ENCODE results near the gene C4A. TPM values are rescaled to one million over a fixed set of nuclear protein-coding genes. Genes with fewer than 3 reads are reported as not detected.
A peak's percentile ranks its signal among the peaks of the same experiment; 100 is the strongest.

Gene C4A
- polyA plus RNA-seq, 1 experiment, result 7.5 TPM

DNA sequence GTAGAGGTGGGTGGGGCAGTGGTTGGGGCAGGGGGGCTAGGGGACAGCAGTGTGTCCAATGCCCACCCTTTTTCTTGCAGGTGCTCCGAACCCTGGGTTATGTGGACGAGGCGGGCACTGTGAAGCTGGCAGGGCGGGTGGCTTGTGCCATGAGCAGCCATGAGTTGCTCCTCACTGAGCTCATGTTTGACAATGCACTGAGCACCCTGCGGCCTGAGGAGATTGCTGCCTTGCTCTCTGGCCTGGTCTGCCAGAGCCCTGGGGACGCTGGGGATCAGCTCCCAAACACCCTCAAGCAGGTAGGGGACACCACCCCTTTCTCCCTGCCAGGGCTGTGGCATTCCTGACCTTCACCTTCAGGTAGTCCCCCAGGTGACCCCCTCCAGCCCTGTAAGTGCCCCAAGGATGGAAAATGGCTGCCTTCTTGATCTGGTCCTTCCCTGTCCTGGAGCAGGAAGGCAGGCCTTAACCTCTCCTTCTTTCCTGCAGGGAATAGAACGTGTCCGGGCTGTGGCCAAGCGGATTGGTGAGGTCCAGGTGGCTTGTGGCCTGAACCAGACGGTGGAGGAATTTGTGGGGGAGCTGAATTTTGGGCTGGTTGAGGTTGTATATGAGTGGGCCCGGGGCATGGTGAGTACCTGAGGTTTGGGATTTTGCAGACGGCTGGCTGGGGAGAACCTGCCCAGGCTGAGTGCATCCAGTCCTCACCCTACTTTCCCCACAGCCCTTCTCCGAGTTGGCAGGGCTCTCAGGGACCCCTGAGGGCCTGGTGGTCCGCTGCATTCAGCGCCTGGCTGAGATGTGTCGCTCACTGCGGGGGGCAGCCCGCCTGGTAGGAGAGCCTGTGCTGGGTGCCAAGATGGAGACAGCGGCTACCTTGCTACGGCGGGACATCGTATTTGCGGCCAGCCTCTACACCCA, 12.8 kb upstream of the C4A start:
- POLR2A ChIA-PET, result interaction anchor here (1.5 kb wide), 1 partner anchor 9 kb away, joined by 5 read pairs; the partner anchor contains the start of gene SKIC2
- Histone ChIP-seq H3K4me3 (ENCODE audit: low read depth, low read length) (no peak overlapping the region), H3K9me3 (ENCODE audit: control insufficient read depth, insufficient read depth, low read length) (no peaks in the 10 kb centered on the region; the same call in 1 of the 2 replicates), H3K27me3 (ENCODE audit: control insufficient read depth, insufficient read depth, low read length) (no peaks in the 10 kb centered on the region), H3K27ac (ENCODE audit: low read depth, low read length) (peak overlapping the region; percentile 11)
- TF ChIP-seq, protein P1, sequence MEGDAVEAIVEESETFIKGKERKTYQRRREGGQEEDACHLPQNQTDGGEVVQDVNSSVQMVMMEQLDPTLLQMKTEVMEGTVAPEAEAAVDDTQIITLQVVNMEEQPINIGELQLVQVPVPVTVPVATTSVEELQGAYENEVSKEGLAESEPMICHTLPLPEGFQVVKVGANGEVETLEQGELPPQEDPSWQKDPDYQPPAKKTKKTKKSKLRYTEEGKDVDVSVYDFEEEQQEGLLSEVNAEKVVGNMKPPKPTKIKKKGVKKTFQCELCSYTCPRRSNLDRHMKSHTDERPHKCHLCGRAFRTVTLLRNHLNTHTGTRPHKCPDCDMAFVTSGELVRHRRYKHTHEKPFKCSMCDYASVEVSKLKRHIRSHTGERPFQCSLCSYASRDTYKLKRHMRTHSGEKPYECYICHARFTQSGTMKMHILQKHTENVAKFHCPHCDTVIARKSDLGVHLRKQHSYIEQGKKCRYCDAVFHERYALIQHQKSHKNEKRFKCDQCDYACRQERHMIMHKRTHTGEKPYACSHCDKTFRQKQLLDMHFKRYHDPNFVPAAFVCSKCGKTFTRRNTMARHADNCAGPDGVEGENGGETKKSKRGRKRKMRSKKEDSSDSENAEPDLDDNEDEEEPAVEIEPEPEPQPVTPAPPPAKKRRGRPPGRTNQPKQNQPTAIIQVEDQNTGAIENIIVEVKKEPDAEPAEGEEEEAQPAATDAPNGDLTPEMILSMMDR (IDR thresholded peaks at IDR 0.05; ENCODE audit: low read depth, low read length), result no peak
- CTCF ChIA-PET, result no interaction called here
- no peak for DNase-seq (ENCODE audit: low read depth, low spot score)

DNA sequence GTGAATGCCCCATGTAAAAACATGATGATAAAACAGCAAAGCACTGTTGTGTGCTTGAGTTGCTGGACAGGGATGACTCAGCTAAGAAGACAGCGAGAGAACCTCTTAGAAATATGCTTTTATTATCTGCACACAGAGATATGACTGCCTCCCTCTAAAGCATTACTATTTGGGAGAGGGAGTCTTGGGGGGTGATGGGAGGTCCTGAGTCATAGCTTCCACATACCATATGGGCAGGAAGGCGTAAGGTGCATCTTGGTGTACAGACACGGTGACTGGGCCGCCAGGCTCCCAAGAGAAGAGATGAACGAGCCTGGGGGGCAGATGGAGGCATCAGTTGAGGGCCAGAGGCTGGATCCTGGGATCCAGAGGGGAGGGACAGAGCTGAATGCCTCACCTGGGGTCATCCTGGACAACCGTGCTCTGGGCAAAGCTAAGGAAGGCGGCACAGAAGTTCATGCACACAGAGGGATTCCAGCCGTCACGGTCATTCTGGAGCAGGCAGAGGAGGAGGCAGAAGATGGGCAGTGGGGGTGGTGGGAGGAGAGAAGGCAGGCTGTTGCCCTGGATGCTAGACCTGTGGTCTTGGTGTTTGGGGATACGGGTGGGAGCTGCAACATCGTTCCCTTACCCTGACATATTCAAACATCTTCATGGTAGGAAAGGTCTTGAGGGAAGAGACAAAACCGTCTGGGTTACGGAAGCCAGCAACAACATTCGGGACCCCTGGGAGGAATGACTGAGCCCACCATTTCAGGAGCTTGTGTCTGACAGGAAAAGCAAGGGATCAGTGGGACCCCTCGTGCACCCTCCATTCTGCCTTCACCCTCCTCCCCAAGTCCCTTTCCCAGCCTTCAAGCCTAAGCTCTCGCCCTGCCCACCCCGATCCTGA, 11.9 kb upstream of the C4A start:
- TF ChIP-seq, protein P1 (IDR thresholded peaks at IDR 0.05; ENCODE audit: low read depth, low read length), result no peak
- peak overlapping the region; percentile 96; the same call in 1 of the 2 replicates for H3K4me3 ChIP-seq (ENCODE audit: low read depth, low read length)
- ChIA-PET CTCF (interaction anchor here (1.1 kb wide), 1 partner anchor 18 kb away, joined by 7 read pairs; no protein-coding TSS in a partner anchor), POLR2A (interaction anchor here (0.6 to 2.7 kb wide), 3 partner anchors 10 to 206 kb away, joined by 3 to 10 read pairs (median 5); partner anchors contain the start of genes AGPAT1, NELFE and SKIC2)
- no peak overlapping the region for H3K27ac ChIP-seq (ENCODE audit: low read depth, low read length)
- no peaks in the 10 kb centered on the region; the same call in 1 of the 2 replicates for H3K9me3 ChIP-seq (ENCODE audit: control insufficient read depth, insufficient read depth, low read length)
- no peak for DNase-seq (ENCODE audit: low read depth, low spot score)
- H3K27me3 ChIP-seq (ENCODE audit: control insufficient read depth, insufficient read depth, low read length), result no peaks in the 10 kb centered on the region

DNA sequence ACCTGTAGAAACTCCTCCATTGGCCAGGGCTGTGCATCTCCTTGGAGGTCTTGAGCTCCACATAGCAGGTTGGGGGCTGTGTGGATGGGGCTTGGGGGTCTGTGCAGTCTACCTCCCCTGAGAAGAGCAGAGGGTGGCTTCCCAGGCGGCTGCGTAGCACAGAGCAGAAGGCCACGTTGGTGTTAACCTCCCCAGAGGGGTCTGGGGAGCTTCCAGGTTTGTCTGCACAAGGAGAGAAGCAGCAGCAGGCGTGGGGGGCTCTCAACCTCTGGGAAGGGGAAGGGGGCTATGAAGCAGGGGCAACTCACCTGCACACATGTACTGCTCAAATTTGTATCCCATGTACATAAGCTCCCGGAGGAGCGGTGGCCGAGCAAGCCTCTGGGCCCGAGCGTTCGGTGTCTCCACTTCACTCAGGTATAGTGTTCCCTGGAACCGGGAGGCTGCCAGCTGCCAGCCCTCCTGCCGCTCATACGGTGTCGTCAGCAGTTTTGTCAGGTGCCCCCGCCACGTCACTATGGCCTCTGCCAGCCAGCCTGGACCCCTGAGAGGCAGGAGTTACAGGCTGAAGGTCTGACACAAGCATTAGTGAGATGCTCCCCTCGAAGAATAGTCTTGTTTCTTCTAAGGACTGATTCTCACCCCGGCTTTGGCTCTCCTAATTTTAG, 11.1 kb upstream of the C4A start:
- POLR2A ChIA-PET, result interaction anchor here (1.2 to 2.7 kb wide), 3 partner anchors 12 to 136 kb away, joined by 3 to 10 read pairs (median 5); partner anchors contain the start of genes NELFE and SKIC2
- TF ChIP-seq, protein P1 (IDR thresholded peaks at IDR 0.05; ENCODE audit: low read depth, low read length), result no peak
- H3K27ac ChIP-seq (ENCODE audit: low read depth, low read length), result peak overlapping the region; percentile 98
- H3K9me3 ChIP-seq (ENCODE audit: control insufficient read depth, insufficient read depth, low read length), result no peaks in the 10 kb centered on the region; the same call in 1 of the 2 replicates
- H3K27me3 ChIP-seq (ENCODE audit: control insufficient read depth, insufficient read depth, low read length), result no peaks in the 10 kb centered on the region
- no peak for DNase-seq (ENCODE audit: low read depth, low spot score)
- peak overlapping the region; percentile 96 for H3K4me3 ChIP-seq (ENCODE audit: low read depth, low read length)
- CTCF ChIA-PET, result interaction anchor here (1.1 kb wide), 1 partner anchor 19 kb away, joined by 7 read pairs; no protein-coding TSS in a partner anchor

DNA sequence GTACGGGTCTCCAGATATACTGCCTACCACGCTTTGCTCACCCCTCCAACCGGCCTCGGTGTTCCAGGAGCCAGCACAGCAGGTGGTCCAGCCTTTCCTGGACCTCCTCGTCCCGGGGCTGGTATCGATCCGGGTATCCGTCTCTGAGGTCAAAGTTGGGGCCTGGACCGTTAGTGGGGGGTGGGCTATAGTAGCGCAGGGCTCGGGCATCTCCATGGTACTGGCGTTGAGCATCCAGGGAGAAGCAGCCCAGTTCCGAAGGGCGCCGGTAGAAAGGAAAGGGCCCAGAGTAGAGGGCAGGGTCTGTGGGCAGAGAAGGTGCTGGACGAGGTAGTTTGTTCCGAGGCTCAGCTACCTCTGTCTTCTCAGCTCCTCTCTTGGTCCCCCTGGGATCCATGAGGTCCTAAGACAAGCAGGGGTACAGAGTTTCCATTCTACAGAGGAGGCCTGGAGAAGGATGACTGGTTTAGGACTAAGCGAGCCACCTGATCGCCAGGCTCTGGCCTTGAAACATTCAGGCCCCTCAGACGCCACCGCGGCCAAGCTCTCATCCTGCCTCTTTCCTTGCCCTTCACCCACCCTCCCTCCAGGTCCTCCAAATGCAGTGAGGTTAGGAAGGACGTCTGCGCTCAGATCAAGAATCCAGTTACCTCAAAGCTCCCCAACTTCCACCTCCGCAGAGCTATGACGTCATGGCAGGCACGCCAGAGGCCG, 10.4 kb upstream of the C4A start:
- TF ChIP-seq, protein P1 (IDR thresholded peaks at IDR 0.05; ENCODE audit: low read depth, low read length), result no peak
- Histone ChIP-seq H3K27me3 (ENCODE audit: control insufficient read depth, insufficient read depth, low read length) (no peaks in the 10 kb centered on the region), H3K9me3 (ENCODE audit: control insufficient read depth, insufficient read depth, low read length) (no peaks in the 10 kb centered on the region; the same call in 1 of the 2 replicates), H3K27ac (ENCODE audit: low read depth, low read length) (peak overlapping the region; percentile 98), H3K4me3 (ENCODE audit: low read depth, low read length) (peak overlapping the region; percentile 96)
- ChIA-PET POLR2A (interaction anchor here (0.6 to 2.7 kb wide), 8 partner anchors 13 to 319 kb away, joined by 3 to 10 read pairs (median 3); partner anchors contain the start of genes BAG6, NELFE and SKIC2), CTCF (interaction anchor here (0.8 to 1.3 kb wide), 5 partner anchors 19 to 147 kb away, joined by 3 to 7 read pairs (median 4); no protein-coding TSS in a partner anchor)
- DNase-seq (ENCODE audit: low read depth, low spot score), result no peak

Data from AG04450 (cell line).